Measurements from ENCODE around the gene REN. TPM values are rescaled to one million over a fixed set of nuclear protein-coding genes. Genes with fewer than 3 reads are reported as not detected.

Gene REN
- total and polyA plus RNA-seq, 2 experiments from 2014 or later = not detected

GRCh38 chr1:204149635-204150565 lies 16.2 kb downstream of the REN start:
- in situ Hi-C loops (cut with MboI) = no loop called here
- Histone ChIP-seq H3K4me3 (no peak overlapping the region), H3K4me2 (ENCODE audit: unreplicated experiment) (no peak overlapping the region), H3K9me3 (ENCODE audit: low read depth) (no peaks in the 10 kb centered on the region), H3K27me3 (replicated peaks; ENCODE audit: insufficient read depth) (no peaks in the 10 kb centered on the region), H3K4me1 (ENCODE audit: insufficient read depth) (no peaks in the 10 kb centered on the region), H3K79me2 (ENCODE audit: insufficient read depth) (no peaks in the 10 kb centered on the region), H3K9me2 (ENCODE audit: insufficient read depth) (no peaks in the 10 kb centered on the region), H3K36me3 (ENCODE audit: low read depth) (no peaks in the 10 kb centered on the region), H2AFZ (no peak overlapping the region), H4K20me1 (ENCODE audit: insufficient read depth) (no peaks in the 10 kb centered on the region), H3K9ac (no peak overlapping the region), H3F3A (ENCODE audit: insufficient read depth) (no peaks in the 10 kb centered on the region; the same call in 1 of the 2 replicates), H3K27ac (no peak overlapping the region)
- no peak for DNase-seq
- TF ChIP-seq EZH2 (IDR thresholded peaks at IDR 0.05; ENCODE audit: insufficient read depth, poor library complexity, severe bottlenecking) (no peak), EZH2phosphoT487 (IDR thresholded peaks at IDR 0.05; ENCODE audit: insufficient read depth, low read depth) (no peak)
- WGBS, 2 experiments (ENCODE audit: low coverage in 1 of 2, low lambda C conversion rate in 2 of 2, missing lambda C conversion rate in 2 of 2) = 71 to 73% methylated on average over 16 of the region's 16 CpGs

GRCh38 chr1:204149107-204149506 lies 17.0 kb downstream of the REN start:
- TF ChIP-seq EZH2 (IDR thresholded peaks at IDR 0.05; ENCODE audit: insufficient read depth, poor library complexity, severe bottlenecking) (no peak), EZH2phosphoT487 (IDR thresholded peaks at IDR 0.05; ENCODE audit: insufficient read depth, low read depth) (no peak)
- Histone ChIP-seq H2AFZ (no peak overlapping the region), H3K27me3 (replicated peaks; ENCODE audit: insufficient read depth) (no peaks in the 10 kb centered on the region), H3K9ac (no peak overlapping the region), H3K4me1 (ENCODE audit: insufficient read depth) (no peaks in the 10 kb centered on the region), H3F3A (ENCODE audit: insufficient read depth) (no peaks in the 10 kb centered on the region; the same call in 1 of the 2 replicates), H3K9me3 (ENCODE audit: low read depth) (no peaks in the 10 kb centered on the region), H3K79me2 (ENCODE audit: insufficient read depth) (no peaks in the 10 kb centered on the region), H3K36me3 (ENCODE audit: low read depth) (no peaks in the 10 kb centered on the region), H3K4me3 (no peak overlapping the region), H4K20me1 (ENCODE audit: insufficient read depth) (no peaks in the 10 kb centered on the region), H3K4me2 (ENCODE audit: unreplicated experiment) (no peak overlapping the region), H3K27ac (no peak overlapping the region), H3K9me2 (ENCODE audit: insufficient read depth) (no peaks in the 10 kb centered on the region)
- in situ Hi-C loops (cut with MboI) = no loop called here
- WGBS, 2 experiments (ENCODE audit: low coverage in 1 of 2, low lambda C conversion rate in 2 of 2, missing lambda C conversion rate in 2 of 2) = 48 to 59% methylated on average over 2 of the region's 2 CpGs
- no peak for DNase-seq

DNA sequence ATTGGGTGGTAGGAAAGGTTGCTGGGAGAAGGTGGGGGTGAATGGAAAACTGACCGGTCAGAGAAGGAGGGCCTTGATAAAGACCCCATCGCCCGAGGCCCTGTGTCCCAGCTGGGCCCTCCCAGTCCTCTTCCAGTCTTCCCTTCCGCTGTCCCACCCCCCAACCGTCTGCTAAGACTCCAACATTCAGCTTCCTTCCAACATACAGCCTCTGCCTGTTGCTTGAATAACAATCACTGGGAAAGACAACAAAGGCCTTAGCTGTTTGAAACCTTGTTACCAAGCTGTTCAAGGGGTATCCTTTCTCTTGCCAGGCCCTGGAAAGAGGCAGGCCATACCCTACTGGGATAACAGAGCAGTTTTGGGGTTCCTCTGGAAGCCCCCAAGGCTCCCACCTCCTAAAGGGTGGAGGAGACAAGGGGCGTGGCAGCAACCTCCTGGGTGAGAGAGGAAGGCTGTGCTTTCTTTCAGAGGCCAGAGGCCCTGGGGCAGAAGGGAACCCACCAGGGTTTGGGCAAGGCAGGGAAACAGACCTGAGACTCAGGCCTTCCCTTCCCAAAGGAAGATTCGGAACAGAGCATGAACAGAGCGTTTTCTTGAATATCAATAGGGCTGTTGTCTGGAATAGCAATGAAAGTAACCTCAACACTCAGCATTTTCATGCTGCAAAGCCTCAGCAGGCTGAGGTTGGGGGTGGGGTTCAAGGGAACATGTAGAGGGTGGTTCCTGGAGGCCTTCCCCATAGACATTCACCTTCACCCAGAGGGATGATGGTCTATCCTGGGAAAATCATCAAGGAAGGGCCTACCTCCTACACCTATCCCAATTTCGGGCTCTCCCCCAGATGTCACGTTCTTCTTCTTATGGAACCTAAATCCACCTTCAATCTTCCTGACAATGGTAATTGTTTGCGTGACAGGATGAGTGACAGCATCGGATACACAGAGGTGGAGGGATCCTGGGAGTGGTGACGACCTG lies 18.4 kb downstream of the REN start:
- WGBS, 2 experiments (ENCODE audit: low coverage in 1 of 2, low lambda C conversion rate in 2 of 2, missing lambda C conversion rate in 2 of 2) = 79 to 83% methylated on average over 13 of the region's 13 CpGs
- Histone ChIP-seq H3K9ac (no peak overlapping the region), H3K4me1 (ENCODE audit: insufficient read depth) (no peaks in the 10 kb centered on the region), H3K9me3 (ENCODE audit: low read depth) (no peaks in the 10 kb centered on the region), H3K9me2 (ENCODE audit: insufficient read depth) (no peaks in the 10 kb centered on the region), H3K4me2 (ENCODE audit: unreplicated experiment) (no peak overlapping the region), H3K79me2 (ENCODE audit: insufficient read depth) (no peaks in the 10 kb centered on the region), H3K36me3 (ENCODE audit: low read depth) (no peaks in the 10 kb centered on the region), H3F3A (ENCODE audit: insufficient read depth) (no peaks in the 10 kb centered on the region; the same call in 1 of the 2 replicates), H3K4me3 (no peak overlapping the region), H2AFZ (no peak overlapping the region), H3K27ac (no peak overlapping the region), H4K20me1 (ENCODE audit: insufficient read depth) (no peaks in the 10 kb centered on the region), H3K27me3 (replicated peaks; ENCODE audit: insufficient read depth) (no peaks in the 10 kb centered on the region)
- in situ Hi-C loops (cut with MboI) = no loop called here
- no peak for TF ChIP-seq EZH2 (IDR thresholded peaks at IDR 0.05; ENCODE audit: insufficient read depth, poor library complexity, severe bottlenecking)
- TF ChIP-seq EZH2phosphoT487 (IDR thresholded peaks at IDR 0.05; ENCODE audit: insufficient read depth, low read depth) = no peak
- DNase-seq = no peak

DNA sequence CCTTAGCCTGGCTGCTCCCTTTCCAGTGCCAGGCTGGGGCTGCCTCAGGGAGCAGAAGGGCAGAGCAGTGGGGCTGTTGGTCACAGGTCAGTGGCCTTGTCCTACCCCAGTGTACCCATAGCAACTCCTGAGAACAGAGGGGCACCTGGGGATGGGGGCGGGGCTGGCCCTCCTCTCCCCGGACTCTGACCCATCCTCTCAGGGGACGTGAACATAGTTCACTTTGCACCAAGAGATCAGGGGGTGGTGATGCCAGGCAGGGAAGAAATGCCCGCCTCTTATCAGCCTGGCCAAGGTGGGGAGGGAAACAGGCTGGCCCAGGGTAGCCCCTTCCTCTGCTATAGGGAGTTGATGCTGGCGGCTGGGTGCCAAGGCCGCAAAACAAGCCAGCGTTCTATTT lies 19.2 kb downstream of the REN start:
- Histone ChIP-seq H2AFZ (no peak overlapping the region), H3K4me1 (ENCODE audit: insufficient read depth) (no peaks in the 10 kb centered on the region), H3K9me3 (ENCODE audit: low read depth) (no peaks in the 10 kb centered on the region), H3K9ac (no peak overlapping the region), H4K20me1 (ENCODE audit: insufficient read depth) (no peaks in the 10 kb centered on the region), H3F3A (ENCODE audit: insufficient read depth) (no peaks in the 10 kb centered on the region; the same call in 1 of the 2 replicates), H3K36me3 (ENCODE audit: low read depth) (no peaks in the 10 kb centered on the region), H3K27me3 (replicated peaks; ENCODE audit: insufficient read depth) (no peaks in the 10 kb centered on the region), H3K4me3 (no peak overlapping the region), H3K27ac (no peak overlapping the region), H3K9me2 (ENCODE audit: insufficient read depth) (no peaks in the 10 kb centered on the region), H3K79me2 (ENCODE audit: insufficient read depth) (no peaks in the 10 kb centered on the region), H3K4me2 (ENCODE audit: unreplicated experiment) (no peak overlapping the region)
- 74% methylated on average over 5 to 7 of the region's 7 CpGs for whole genome bisulfite sequencing, 2 experiments (ENCODE audit: low coverage in 1 of 2, low lambda C conversion rate in 2 of 2, missing lambda C conversion rate in 2 of 2)
- TF ChIP-seq EZH2 (IDR thresholded peaks at IDR 0.05; ENCODE audit: insufficient read depth, poor library complexity, severe bottlenecking) = no peak
- no peak for TF ChIP-seq EZH2phosphoT487 (IDR thresholded peaks at IDR 0.05; ENCODE audit: insufficient read depth, low read depth)
- in situ Hi-C loops (cut with MboI) = no loop called here
- DNase-seq = no peak

Measured in GM23248 (cell line).